ENCODE results near the gene PDE4A.
A peak's percentile ranks its signal among the peaks of the same experiment; 100 is the strongest.
"Not testable (repeated sequence)": the region's sequence is repeated elsewhere in the genome, so short reads cannot be mapped to it uniquely, and the experiment has no call there.

PDE4A gene

DNA sequence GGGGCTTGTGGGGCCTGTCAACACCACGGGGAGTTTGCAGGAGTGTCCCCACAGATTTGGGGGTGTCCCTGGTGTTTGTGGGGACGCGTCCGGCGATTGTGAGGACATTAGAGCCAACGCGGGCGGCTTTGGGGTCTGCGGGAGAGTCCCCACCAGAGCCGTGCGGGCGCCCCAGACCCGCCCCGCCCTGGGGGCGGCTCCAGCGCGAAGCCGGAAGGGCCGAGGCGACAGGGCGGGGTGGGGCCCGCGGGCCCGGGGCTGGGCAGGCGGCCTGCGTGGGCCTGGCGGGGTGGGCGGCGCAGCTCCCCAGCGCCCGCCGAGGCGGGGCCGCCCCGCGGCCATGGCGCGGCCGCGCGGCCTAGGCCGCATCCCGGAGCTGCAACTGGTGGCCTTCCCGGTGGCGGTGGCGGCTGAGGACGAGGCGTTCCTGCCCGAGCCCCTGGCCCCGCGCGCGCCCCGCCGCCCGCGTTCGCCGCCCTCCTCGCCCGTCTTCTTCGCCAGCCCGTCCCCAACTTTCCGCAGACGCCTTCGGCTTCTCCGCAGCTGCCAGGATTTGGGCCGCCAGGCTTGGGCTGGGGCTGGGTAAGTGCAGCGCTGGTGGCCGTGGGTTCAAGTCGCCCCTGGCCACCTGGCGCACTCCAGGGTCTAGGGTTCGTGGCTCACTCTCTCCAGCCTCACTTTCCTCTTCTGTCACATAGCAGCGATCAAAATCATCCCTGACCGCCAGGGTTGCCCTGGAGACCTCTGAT is 10.3 kb downstream of the PDE4A start:
- no peak for DNase-seq

DNA sequence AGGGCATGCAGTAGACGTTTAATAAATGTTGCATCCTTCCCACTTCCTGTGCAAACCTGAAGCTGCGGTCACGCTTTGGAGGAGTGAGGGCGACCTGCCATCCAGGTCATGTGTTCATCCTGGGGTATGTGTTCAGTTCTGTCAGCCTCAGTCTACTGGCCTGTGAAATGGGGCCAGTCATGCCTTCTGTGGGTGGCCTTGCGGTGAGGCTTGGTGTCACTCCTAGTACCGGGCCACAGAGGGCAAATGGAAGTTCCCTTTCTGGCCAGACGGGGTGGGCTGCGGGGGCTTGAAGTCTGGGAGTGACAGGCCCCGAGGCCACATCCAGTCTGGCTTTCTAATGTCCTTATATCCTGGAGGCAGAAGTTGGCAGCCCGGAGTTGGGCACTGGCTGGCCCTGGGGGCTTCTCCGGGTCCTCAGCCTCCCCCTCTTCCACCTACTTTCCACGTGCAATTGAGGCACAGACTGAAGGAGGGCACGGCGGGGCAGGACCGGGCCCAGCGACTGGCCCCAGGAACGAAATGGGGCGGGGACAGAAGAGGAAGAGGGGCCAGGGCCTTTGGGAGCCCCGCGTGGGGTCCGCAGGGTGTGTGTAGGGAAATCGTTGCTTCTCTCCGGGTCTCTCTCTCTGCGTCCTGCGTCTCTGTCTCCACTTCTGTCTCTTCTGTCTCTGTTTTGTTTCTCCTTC is 11.1 kb downstream of the PDE4A start:
- DNase-seq, result peak; percentile 80

DNA sequence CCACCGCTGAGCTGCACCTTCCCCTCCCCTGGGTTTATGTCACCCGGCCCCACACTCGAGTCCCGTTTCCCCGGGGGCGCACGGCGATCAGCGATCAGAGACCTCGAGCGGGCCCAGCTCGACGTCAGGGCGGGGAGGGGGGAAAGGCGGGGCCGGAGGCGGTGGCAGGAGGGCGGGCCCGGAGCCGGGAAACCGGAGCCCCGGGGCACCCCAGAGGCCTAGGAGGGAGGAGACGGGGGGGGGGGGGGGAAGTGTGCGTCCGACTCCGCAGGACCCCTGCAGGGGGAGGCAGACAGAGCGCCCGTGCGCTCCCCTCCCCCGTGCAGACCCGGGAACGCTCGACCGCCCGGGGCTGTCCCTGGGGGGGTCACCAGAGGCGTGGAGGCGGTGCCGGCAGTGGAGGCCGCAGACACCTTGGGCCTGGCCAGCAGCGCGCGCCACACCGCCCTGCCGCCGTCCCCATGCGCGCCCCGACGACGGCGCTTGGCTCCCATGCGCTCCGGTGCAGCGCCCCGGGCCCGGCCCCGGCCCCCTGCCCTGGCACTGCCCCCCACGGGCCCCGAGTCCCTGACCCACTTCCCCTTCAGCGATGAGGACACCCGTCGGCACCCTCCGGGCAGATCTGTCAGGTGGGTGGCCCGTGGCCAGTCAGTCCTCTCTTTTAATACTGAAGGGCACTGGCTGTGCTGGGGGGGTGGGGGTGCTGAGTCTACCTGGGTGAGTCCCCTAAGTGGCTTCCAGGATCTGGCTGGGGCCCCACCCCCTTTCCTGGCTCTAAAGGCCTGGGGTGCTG is 11.8 kb downstream of the PDE4A start:
- peak; percentile 85 for DNase-seq

GRCh38 chr19:10432736-10433130 is 12.4 kb downstream of the PDE4A start:
- DNase-seq, result no peak

GRCh38 chr19:10433131-10433536 is 12.8 kb downstream of the PDE4A start:
- no peak for DNase-seq

DNA sequence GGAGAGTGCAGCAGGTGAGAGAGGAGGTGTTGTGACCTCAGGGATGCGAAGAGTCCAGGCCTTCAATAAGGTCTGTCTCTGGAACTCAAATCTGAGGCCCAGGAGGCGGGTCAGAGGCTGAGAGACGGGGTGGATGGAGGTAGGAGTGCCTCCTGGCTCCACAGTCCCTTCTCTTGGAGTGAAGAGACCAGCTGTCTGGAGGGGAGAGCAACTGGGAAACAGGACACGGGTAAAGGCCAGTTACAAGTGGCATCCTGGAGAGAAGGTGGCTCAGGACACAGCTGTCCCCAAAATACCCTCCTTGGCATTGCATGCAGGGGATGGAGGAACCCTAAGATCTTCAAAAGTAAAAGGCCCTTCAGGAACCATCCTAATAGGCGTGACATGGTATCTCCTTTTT is 19.2 kb downstream of the PDE4A start:
- DNase-seq, result no peak

DNA sequence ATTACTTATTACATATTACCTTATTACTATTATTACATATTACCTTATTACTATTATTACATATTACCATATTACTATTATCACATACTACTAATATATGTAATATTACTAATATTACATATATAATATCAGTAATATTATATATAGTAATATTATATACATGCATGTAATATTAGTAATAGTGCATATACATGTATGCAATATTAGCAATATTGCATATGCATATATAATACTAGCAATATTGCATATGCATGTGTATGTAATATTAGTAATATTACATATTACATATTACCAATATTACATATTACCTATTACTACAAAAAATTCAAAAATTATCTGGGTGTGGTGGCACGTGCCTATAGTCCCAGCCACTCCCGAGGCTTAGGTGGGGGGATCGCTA is 22.4 kb downstream of the PDE4A start:
- no peak for DNase-seq

GRCh38 chr19:10449037-10449436 is 28.7 kb downstream of the PDE4A start:
- DNase-seq, result no peak

GRCh38 chr19:10450191-10450852 is 30.0 kb downstream of the PDE4A start:
- DNase-seq, result no peak

- no peak for DNase-seq
Observed at GRCh38 chr19:10450853-10451609, 30.7 kb downstream of the PDE4A start.

DNA sequence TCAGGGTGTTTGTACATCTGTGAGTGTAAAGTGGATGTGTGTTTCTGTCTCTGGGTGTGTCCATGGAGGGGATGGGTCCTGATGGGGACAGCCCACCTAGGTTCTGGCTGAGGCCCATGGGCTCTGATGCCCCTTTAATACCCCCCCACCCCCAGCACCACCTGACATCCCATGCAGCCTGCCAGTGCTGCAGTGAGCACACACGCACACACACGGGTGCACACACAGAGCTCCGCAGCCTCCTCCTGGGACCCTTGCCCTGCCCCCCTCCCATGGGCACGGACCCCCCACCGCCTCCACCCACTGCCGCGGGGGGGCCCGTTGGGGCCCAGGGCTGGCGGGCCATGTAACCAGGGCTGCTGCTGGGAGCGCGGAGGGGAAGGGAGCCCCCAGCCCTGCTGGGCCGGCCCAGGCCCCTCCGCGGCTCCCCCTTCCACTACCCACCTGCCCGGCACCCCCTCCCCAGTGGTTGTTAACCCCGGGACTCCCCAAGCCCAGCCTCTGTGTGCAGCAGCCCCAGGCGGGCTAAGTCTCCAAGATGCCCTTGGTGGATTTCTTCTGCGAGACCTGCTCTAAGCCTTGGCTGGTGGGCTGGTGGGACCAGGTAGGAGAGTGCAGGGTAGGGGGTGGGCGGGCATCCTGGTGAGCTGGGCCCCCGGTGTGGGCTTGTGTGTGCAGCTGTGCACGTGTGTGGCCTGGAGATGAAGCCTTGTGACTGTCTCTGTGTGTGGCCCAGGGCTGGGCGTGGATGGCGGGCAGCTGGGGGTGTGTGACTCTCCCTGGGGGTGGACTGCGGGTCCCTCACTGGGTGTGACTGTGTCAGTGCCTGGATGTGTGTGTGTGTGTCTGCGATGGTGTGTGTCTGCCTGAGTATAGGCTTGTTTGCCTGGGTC is 32.6 kb downstream of the PDE4A start:
- DNase-seq, result no peak

- DNase-seq, result no peak
Observed at GRCh38 chr19:10453852-10454251, 33.5 kb downstream of the PDE4A start.

- DNase-seq, result no peak
Observed at GRCh38 chr19:10454267-10454666, 33.9 kb downstream of the PDE4A start.

DNA sequence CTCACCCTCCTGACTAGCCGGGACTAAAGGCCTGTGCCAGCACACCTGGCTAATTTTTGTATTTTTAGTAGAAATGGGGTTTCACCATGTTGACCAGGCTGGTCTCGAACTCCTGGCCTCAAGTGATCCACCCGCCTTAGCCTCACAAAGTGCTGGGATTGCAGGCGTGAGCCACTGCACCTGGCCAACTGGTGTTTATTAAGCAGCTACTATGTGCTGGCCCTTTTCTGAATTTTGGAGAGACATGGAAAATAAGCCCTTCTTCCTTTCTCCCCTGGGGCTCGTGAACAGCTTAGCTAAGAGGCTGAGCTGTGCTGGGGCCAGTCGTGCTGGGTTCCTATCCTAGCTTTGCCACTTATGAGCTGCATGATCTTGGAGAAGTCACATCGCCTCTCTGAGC is 38.4 kb downstream of the PDE4A start:
- DNase-seq, result not testable (repeated sequence)

DNA sequence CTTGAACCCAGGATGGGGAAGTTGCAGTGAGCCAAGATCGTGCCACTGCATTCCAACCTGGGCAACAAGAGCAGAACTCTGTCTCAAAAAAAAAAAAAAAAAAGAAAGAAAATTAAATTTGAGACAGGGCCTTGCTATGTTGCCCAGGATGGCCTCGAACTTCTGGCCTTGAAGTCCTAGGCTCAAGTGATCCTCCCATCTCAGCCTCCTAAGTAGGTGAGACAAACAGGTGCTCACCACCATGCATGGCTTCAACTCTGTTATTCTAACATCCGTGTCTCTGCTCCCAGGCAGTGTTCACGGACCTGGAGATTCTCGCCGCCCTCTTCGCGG is 40.3 kb downstream of the PDE4A start:
- DNase-seq, result no peak

GRCh38 chr19:10461047-10461949 is 41.0 kb downstream of the PDE4A start:
- peak; percentile 90 for DNase-seq

DNA sequence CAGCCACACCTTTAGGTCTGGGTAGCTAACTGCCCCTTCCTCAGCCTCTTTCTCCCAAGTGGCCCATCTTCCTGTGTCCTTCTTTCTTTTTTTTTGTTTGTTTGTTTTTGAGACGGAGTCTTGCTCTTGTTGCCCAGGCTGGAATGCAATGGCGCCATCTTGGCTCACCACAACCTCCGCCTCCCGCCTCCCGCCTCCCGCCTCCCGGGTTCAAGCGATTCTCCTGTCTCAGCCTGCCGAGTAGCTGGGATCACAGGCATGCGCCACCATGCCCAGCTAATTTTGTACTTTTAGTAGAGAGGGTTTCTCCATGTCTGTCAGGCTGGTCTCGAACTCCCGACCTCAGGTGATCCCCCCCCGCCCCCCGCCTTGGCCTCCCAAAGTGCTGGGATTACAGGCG is 41.7 kb downstream of the PDE4A start:
- DNase-seq, result not testable (repeated sequence)

GRCh38 chr19:10462557-10462956 is 42.2 kb downstream of the PDE4A start:
- no peak for DNase-seq

DNA sequence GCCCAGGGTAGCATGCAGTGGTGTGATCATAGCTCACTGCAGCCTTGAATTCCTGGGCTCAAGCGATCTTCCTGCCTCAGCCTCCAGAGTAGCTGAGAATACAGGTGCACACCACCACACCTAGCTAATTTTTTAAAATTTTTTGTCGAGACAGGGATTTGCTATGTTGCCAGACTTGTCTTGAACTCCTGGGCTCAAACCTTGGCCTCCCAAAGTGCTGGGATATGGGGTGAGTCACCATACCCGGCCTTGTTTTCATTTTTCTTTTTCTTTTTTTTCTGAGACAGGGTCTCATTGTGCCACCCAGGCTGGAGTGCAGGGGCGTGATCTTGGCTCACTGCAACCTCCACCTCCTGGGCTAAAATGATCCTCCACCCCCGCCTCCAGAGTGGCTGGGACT is 44.1 kb downstream of the PDE4A start:
- DNase-seq, result no peak

GRCh38 chr19:10467104-10467706 is 46.9 kb downstream of the PDE4A start:
- no peak for DNase-seq

Data from CD4-positive, alpha-beta T cell treated with Interleukin-17A for 1 hour (primary cell).